Stimulated activated naive CD8-positive, alpha-beta T cell treated with anti-CD3 and anti-CD28 coated beads, Interleukin-15, Interleukin-2, amounts not matched to agents 100 ng/mL and 50 ng/mL, for 24 hours (primary cell): Measurements from ENCODE around the gene TMEM97.
A peak's percentile ranks its signal among the peaks of the same experiment; 100 is the strongest.

ENCODE experiments used
- H3K27ac Mint-ChIP-seq: one replicate; pipeline ENCODE4 v1.8.0; 2021; ENCODE audit warnings: mild to moderate bottlenecking, mixed read lengths
- H3K27me3 Mint-ChIP-seq: one replicate; pipeline ENCODE4 v1.8.0; 2021; ENCODE audit warnings: mixed read lengths
- H3K36me3 Mint-ChIP-seq: one replicate; pipeline ENCODE4 v1.8.0; 2021; ENCODE audit warnings: low read depth, mixed read lengths
- H3K4me1 Mint-ChIP-seq: one replicate; pipeline ENCODE4 v1.8.0; 2021; ENCODE audit warnings: low read depth, mixed read lengths
- H3K4me3 Mint-ChIP-seq: one replicate; pipeline ENCODE4 v1.8.0; 2021; ENCODE audit warnings: mild to moderate bottlenecking, mixed read lengths
- H3K9me3 Mint-ChIP-seq: one replicate; pipeline ENCODE4 v1.8.0; 2021; ENCODE audit warnings: mixed read lengths

The TMEM97 gene

DNA sequence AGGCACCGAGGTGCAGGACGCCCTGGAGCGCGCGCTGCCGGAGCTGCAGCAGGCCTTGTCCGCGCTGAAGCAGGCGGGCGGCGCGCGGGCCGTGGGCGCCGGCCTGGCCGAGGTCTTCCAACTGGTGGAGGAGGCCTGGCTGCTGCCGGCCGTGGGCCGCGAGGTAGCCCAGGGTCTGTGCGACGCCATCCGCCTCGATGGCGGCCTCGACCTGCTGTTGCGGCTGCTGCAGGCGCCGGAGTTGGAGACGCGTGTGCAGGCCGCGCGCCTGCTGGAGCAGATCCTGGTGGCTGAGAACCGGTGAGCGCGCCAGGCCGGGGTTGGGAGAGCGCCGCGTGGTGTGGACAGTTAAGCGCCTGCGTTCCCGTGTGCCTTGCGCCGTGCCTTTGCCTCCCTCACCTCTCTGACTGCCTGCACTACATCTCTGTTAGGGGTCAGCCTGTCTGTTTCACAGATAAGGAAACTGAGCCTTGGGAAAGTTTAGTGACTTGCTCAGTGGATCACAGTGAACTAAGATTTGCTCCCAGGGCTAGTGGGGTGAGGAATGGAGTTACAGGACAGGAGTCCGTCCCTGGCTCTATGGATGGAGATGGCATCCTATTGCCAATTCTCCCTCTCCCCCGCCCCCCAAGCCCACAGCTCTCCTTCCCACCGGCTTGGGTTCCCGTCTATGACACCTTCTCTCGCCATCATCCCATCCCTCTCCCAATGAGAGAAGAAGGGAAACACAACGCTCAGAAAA, 53.4 kb downstream of the TMEM97 start:
- Mint-ChIP-seq H3K4me1 (peaks cover 21% of the 10 kb centered on the region), H3K9me3 (no peaks in the 10 kb centered on the region), H3K36me3 (peaks cover 4% of the 10 kb centered on the region), H3K27ac (peak overlapping the region; percentile 82), H3K27me3 (no peaks in the 10 kb centered on the region), H3K4me3 (peak overlapping the region; percentile 89)

DNA sequence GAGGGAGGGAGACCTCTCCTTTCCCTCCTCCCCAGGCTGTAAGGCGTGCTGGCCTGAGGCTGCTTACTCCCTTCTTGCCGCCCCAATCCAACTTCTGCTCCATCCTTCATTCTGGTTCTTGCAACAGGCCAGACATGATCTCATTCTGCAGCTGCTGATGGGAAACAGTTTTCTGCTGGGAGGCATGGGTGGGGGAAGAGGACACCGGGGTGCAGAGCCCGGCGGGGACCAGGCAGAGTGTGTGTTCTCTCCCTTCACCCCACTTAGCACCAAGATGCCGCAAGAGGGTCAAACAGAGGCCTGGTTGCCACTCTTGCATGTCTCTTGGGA, 53.9 kb downstream of the TMEM97 start:
- no peaks in the 10 kb centered on the region for H3K9me3 Mint-ChIP-seq
- H3K4me3 Mint-ChIP-seq, result peak overlapping the region; percentile 89
- H3K36me3 Mint-ChIP-seq, result peaks cover 5% of the 10 kb centered on the region
- peaks cover 21% of the 10 kb centered on the region for H3K4me1 Mint-ChIP-seq
- H3K27me3 Mint-ChIP-seq, result no peaks in the 10 kb centered on the region
- H3K27ac Mint-ChIP-seq, result peak overlapping the region; percentile 82
